Measurements from ENCODE around the gene POT1. TPM values are rescaled to one million over a fixed set of nuclear protein-coding genes. Genes with fewer than 3 reads are reported as not detected.

Gene POT1
- total and polyA plus RNA-seq, 2 of the 8 experiments (the other 6 are each of a cell fraction or from before 2014, with no cell fraction given): 13.1 to 22.8 TPM

DNA sequence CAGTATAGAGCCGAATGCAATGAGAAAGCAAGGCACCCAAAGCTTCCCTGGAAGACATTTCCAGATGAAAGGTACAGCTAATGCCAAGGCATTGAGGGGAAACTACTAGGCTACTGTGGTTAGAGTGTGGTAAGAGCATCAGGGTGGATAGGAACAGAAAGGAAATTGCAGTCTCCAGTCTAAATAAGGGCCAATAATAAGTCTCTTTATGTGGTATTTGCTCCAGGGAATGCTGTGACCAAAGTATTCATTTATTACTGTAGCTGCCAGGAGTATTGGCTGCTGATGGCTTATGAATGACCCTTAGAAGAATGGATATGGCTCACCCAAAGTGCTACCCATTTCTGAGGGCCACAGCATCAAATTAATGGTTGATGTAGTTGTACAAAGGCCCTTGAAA, 30.1 kb upstream of the POT1 start:
- H3K4me3 ChIP-seq (ENCODE audit: extremely low read depth in 1 of 4, insufficient read depth in 2 of 4, low read depth in 3 of 4, low read length in 4 of 4): no peak overlapping the region
- H3K36me3 ChIP-seq (ENCODE audit: control insufficient read depth in 2 of 4, insufficient read depth in 4 of 4, low read length in 3 of 4): no peaks in the 10 kb centered on the region
- H3K79me2 ChIP-seq (ENCODE audit: control insufficient read depth in 1 of 2, insufficient read depth in 2 of 2, low read length in 2 of 2): no peaks in the 10 kb centered on the region
- no peak overlapping the region for H2AFZ ChIP-seq (ENCODE audit: low read length)
- H2BK120ac ChIP-seq (replicated peaks; ENCODE audit: low read depth, low read length): no peak overlapping the region
- peaks cover 10 to 15% of the 10 kb centered on the region in 2 experiments; a peak in 3 of 4 replicates for H3K9me3 ChIP-seq (ENCODE audit: insufficient read depth in 2 of 2, low read depth in 1 of 2, low read length in 1 of 2)
- no peaks in the 10 kb centered on the region for H4K20me1 ChIP-seq (replicated peaks in 1 of 2; ENCODE audit: control insufficient read depth in 1 of 2, insufficient read depth in 2 of 2, low read length in 2 of 2)
- no peak overlapping the region for H4K91ac ChIP-seq (replicated peaks; ENCODE audit: insufficient read length, low read length)
- H3K23me2 ChIP-seq (ENCODE audit: low read depth, low read length): no peaks in the 10 kb centered on the region
- TF ChIP-seq TCF12 (IDR thresholded peaks at IDR 0.05; ENCODE audit: low read depth, low read length): no peak
- TF ChIP-seq RXRA (IDR thresholded peaks at IDR 0.05; ENCODE audit: insufficient read depth, low read depth, low read length): no peak
- TF ChIP-seq SUZ12 (IDR thresholded peaks at IDR 0.05; ENCODE audit: low read length): no peak
- TF ChIP-seq BACH1 (IDR thresholded peaks at IDR 0.05; ENCODE audit: low read length): no peak
- no peak for TF ChIP-seq SIX5 (IDR thresholded peaks at IDR 0.05; ENCODE audit: low read depth, low read length)
- no peak for TF ChIP-seq GABPA (IDR thresholded peaks at IDR 0.05; ENCODE audit: borderline replicate concordance, insufficient read depth, low read length)
- no peaks in the 10 kb centered on the region for H3K79me1 ChIP-seq (ENCODE audit: low read depth, low read length)
- H2AK5ac ChIP-seq (ENCODE audit: low read depth, low read length): no peak overlapping the region
- H3K27me3 ChIP-seq (replicated peaks in 1 of 4; ENCODE audit: control insufficient read depth in 3 of 4, extremely low read depth in 1 of 4, insufficient read depth in 3 of 4, low read length in 3 of 4): no peaks in the 10 kb centered on the region
- no peak overlapping the region for H2BK20ac ChIP-seq (ENCODE audit: low read length)
- H3K4me2 ChIP-seq (ENCODE audit: insufficient read depth in 1 of 2, low read depth in 2 of 2, low read length in 2 of 2): no peak overlapping the region
- no peak overlapping the region for H3K14ac ChIP-seq (ENCODE audit: insufficient read length)
- H3K4ac ChIP-seq (replicated peaks; ENCODE audit: insufficient read length, low read depth, low read length): no peak overlapping the region
- H3K18ac ChIP-seq (ENCODE audit: extremely low read depth, low read length): no peak overlapping the region
- ChIA-PET POLR2A (ENCODE audit: partially characterized antibody) (no interaction called here), CTCF (ENCODE audit: partially characterized antibody) (interaction anchor here (0.6 to 0.8 kb wide), 2 partner anchors 596 to 1547 kb away, joined by 3 read pairs; no protein-coding TSS in a partner anchor)
- no peak overlapping the region for H2BK12ac ChIP-seq (ENCODE audit: low read depth, low read length)
- no peak for FAIRE-seq
- H3K9ac ChIP-seq (replicated peaks in 1 of 4; ENCODE audit: extremely low read depth in 1 of 4, low read depth in 3 of 4, low read length in 3 of 4): no peak overlapping the region
- no peak overlapping the region for H4K8ac ChIP-seq (ENCODE audit: extremely low read depth, insufficient read depth, low read length)
- H2BK15ac ChIP-seq (ENCODE audit: low read length): no peak overlapping the region
- no peaks in the 10 kb centered on the region for H3K4me1 ChIP-seq (replicated peaks in 1 of 4; ENCODE audit: control insufficient read depth in 3 of 4, insufficient read depth in 4 of 4, low read length in 3 of 4)
- DNase-seq (ENCODE audit: low read depth in 1 of 2, low spot score in 2 of 2): no peak
- H3K23ac ChIP-seq (ENCODE audit: insufficient read length): no peak overlapping the region
- no peak overlapping the region for H2BK5ac ChIP-seq (ENCODE audit: low read depth, low read length)
- no peak overlapping the region for H3K56ac ChIP-seq (replicated peaks; ENCODE audit: insufficient read length, low read depth, low read length)
- no peak overlapping the region for H3K27ac ChIP-seq (ENCODE audit: low read depth, low read length)
- H4K5ac ChIP-seq (ENCODE audit: insufficient read length, low read depth, low read length): no peak overlapping the region
- 33% methylated on average over 1 of the region's 1 CpG; no CpG with 5 or more reads in 1 of the 2 experiments for WGBS, 2 experiments (ENCODE audit: extremely low coverage in 1 of 2, insufficient coverage in 1 of 2, insufficient read length in 1 of 2, insufficient replicate concordance in 2 of 2, low coverage in 1 of 2, low lambda C conversion rate in 2 of 2, missing lambda C conversion rate in 1 of 2)
